GM10847 (cell line): Measurements from ENCODE around the gene PHLDB1.

Experiments used
- POLR2A ChIP-seq: IDR thresholded peaks from 2 replicates; pipeline ENCODE4 v1.6.1; 2011; ENCODE audit not compliant: insufficient read length; ENCODE audit errors: extremely low read depth

The PHLDB1 gene

DNA sequence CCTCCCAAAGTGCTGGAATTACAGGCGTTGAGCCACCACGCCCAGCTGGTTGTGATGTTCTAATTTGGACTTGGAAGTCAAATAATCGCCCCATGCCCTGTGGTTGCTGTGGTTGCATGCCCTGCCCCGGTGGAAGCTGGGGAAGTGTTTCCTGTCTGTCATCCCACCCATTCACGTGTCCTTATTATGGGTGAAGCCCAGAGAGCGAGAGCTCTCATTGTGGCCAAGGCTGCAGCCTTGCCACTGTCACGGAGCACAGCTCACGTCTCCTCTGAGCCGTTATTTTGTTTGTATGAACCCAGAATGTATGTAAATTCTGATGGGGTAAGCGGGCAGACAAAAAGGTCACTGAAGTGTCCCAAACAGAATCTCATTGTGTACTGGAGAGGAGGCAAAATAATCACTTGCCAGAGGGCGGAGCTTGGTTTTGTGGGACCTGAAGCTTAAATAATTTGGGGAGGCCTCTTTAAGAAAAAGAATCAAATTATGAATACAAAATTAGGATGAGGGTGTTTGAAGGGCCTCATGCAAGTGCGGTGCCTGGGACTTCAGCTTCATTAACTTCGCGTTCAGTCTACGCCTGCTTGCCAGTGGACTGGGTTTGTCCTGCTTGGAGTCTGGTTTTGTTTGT lies 97.8 kb downstream of the PHLDB1 start:
- TF ChIP-seq POLR2A: no peak

DNA sequence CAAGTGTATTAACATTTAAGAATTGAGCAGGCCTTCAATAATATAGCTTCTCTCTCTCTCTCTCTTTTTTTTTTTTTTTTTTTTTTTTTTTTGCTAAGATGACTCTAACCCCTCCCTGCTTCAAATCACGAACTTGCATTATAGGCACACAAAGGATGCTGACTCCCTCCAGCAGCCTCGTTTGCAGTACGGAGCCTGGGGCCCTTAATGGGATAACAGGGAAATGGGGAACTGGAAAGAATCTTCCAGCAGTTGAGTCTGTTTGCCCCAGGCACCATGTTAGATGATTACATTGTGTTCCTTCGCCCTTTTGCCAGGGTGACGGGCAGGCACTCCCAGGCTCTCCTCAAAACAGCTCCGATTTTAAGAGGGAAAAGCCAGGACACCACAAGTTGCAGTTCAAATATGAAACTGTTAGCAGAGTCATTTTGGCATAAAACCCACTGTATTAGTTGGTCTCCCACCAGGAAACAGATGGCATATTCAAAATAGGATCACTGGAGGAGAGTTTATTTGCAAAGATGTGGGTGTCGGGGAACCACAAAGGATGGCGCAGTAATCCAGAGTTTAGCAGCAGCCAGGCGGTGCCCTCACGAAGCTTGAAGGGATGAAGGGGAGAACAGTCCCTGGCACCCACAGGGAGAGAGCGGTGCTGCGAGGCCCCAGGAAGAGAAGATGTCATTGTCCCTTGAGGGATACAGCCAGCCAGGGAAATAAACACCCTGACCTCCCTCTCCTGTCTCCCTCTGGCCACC lies 98.6 kb downstream of the PHLDB1 start:
- no peak for TF ChIP-seq POLR2A

DNA sequence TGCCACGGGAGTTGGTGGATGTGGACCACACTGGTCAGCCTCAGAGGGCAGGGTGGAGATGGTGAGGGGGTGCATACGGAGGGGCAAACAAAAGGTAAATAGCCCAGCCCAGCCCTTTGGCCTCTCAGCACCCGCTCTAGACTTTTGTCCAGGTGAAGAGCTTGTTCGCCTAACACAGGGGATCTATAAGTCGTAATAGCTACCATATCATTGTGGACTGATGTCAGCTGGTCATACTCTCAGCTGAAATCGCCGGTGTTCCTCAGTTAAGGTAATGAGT lies 99.1 kb downstream of the PHLDB1 start:
- TF ChIP-seq POLR2A: no peak
